ENCODE results near the gene SETD1B.

- no peak for TF ChIP-seq CTCF (IDR thresholded peaks at IDR 0.05; ENCODE audit: low read depth, low read length, poor library complexity, severe bottlenecking)
- TF ChIP-seq EZH2phosphoT487 (IDR thresholded peaks at IDR 0.05; ENCODE audit: borderline replicate concordance, low read length) = no peak
Measured at GRCh38 chr12:121861636-121862254, 57.9 kb downstream of the SETD1B start.

Measured in DOHH2 (cell line).